ENCODE results near the gene NEURL2.
"Not testable (repeated sequence)": the region's sequence is repeated elsewhere in the genome, so short reads cannot be mapped to it uniquely, and the experiment has no call there.

Gene NEURL2

DNA sequence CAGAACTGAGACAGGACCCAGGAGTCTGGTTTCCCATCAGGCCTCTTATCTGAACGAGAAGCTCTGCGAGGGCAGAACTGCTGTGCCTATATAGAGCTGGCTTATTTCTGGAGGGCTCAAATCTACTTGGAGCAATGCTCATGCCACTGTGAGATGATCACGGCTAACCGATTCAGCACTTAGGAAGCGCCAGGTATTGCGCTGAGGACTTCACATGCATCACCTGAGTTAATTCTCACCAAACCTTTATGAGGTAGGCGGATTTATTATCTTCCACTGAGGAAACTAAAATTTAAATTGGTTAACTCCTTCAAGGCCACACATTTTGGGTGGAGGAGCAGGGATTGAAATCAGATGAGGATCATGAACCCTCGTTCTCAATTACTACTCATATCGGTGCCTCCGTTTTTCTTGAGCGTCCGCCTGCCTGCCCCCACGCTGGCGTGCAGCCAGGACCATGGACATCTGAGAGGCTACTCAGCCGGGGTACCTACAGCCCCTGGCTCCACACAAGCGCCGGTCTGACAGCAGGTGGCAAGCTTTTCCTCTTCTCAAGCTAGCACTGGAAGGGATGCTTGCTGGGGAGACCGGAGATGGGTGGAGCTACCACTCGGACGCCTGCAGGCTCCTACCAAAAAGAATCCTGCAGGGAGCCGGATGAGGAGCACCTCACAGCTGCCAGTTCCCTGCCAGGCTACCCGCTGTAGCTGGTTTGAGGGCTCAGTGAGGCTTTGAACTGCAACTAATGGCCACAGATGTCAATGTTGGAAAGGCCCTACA is 42.4 kb upstream of the NEURL2 start:
- H3K36me3 ChIP-seq (ENCODE audit: control insufficient read depth, insufficient read depth, low read length) = no peaks in the 10 kb centered on the region
- peaks cover 5% of the 10 kb centered on the region for H3K79me2 ChIP-seq

DNA sequence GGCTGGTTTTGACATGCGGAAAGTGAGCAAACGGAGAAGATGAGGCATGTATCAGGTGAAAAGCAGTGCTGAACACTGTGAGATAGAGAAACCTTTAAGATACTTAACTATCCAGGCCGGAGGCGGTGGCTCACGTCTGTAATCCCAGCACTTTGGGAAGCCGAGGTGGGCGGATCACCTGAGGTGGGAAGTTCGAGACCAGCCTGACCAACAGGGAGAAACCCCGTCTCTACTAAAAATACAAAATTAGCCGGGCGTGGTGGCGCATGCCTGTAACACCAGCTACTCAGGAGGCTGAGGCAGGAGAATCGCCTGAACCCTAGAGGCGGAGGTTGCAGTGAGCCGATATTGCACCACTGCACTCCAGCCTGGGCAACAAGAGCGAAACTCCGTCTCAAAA is 40.7 kb upstream of the NEURL2 start:
- not testable (repeated sequence) for H3K9ac ChIP-seq; H3K4me2 ChIP-seq (ENCODE audit: low read length); H3K79me2 ChIP-seq; H3K27me3 ChIP-seq (ENCODE audit: control insufficient read depth, insufficient read depth, low read length); H3K9me3 ChIP-seq (ENCODE audit: control insufficient read depth, low read length); H3K4me3 ChIP-seq (ENCODE audit: low read depth, low read length); H2AFZ ChIP-seq; H3K4me1 ChIP-seq; H3K27ac ChIP-seq; H3K36me3 ChIP-seq (ENCODE audit: control insufficient read depth, insufficient read depth, low read length)

More for the DNA sequence above, 42.4 kb upstream of the NEURL2 start:
- H3K4me2 ChIP-seq (ENCODE audit: low read length) = peak overlapping the region; percentile 73
- H3K27ac ChIP-seq = peak overlapping the region; percentile 95
- H3K9me3 ChIP-seq (ENCODE audit: control insufficient read depth, low read length) = no peaks in the 10 kb centered on the region
- TF ChIP-seq CTCF (IDR thresholded peaks at IDR 0.05) = peak; percentile 41
- H2AFZ ChIP-seq = peak overlapping the region; percentile 83
- H3K4me3 ChIP-seq (ENCODE audit: low read depth, low read length) = peak overlapping the region; percentile 97
- H3K9ac ChIP-seq = peak overlapping the region; percentile 91
- H3K27me3 ChIP-seq (ENCODE audit: control insufficient read depth, insufficient read depth, low read length) = no peaks in the 10 kb centered on the region
- H3K4me1 ChIP-seq = peaks cover 5% of the 10 kb centered on the region

- no peaks in the 10 kb centered on the region for H3K79me2 ChIP-seq
- no peaks in the 10 kb centered on the region for H3K9me3 ChIP-seq (ENCODE audit: control insufficient read depth, low read length)
- H3K4me3 ChIP-seq (ENCODE audit: low read depth, low read length) = no peak overlapping the region
- TF ChIP-seq CTCF (IDR thresholded peaks at IDR 0.05) = no peak
- H3K4me1 ChIP-seq = peaks cover 12% of the 10 kb centered on the region
- H3K27me3 ChIP-seq (ENCODE audit: control insufficient read depth, insufficient read depth, low read length) = no peaks in the 10 kb centered on the region
- no peak overlapping the region for H3K27ac ChIP-seq
- H2AFZ ChIP-seq = no peak overlapping the region
- no peaks in the 10 kb centered on the region for H3K36me3 ChIP-seq (ENCODE audit: control insufficient read depth, insufficient read depth, low read length)
- H3K9ac ChIP-seq = no peak overlapping the region
- H3K4me2 ChIP-seq (ENCODE audit: low read length) = no peak overlapping the region
These were observed 36.3 kb upstream of the NEURL2 start for GRCh38 chr20:45927071-45927878.

DNA sequence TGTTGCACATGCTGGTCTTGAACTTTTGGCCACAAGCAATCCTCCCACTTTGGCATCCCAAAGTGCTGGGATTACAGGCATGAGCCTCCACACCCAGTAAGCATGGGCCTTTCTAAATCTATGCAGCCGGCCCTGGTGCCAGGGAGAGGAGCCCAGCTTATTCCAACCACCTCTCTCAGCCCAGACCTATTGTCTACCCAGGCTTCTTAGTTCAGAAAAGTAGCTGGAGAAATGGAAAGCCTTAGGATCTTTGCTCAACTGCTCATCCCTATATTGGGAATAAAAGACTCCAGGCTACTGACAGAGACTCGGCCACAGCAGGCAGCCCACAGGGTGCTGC is 35.7 kb upstream of the NEURL2 start:
- no peak overlapping the region for H3K27ac ChIP-seq
- no peak overlapping the region for H3K4me3 ChIP-seq (ENCODE audit: low read depth, low read length)
- no peaks in the 10 kb centered on the region for H3K9me3 ChIP-seq (ENCODE audit: control insufficient read depth, low read length)
- no peak overlapping the region for H2AFZ ChIP-seq
- H3K9ac ChIP-seq = no peak overlapping the region
- peaks cover 12% of the 10 kb centered on the region for H3K4me1 ChIP-seq
- TF ChIP-seq CTCF (IDR thresholded peaks at IDR 0.05) = no peak
- no peaks in the 10 kb centered on the region for H3K36me3 ChIP-seq (ENCODE audit: control insufficient read depth, insufficient read depth, low read length)
- no peak overlapping the region for H3K4me2 ChIP-seq (ENCODE audit: low read length)
- no peaks in the 10 kb centered on the region for H3K79me2 ChIP-seq
- H3K27me3 ChIP-seq (ENCODE audit: control insufficient read depth, insufficient read depth, low read length) = no peaks in the 10 kb centered on the region

DNA sequence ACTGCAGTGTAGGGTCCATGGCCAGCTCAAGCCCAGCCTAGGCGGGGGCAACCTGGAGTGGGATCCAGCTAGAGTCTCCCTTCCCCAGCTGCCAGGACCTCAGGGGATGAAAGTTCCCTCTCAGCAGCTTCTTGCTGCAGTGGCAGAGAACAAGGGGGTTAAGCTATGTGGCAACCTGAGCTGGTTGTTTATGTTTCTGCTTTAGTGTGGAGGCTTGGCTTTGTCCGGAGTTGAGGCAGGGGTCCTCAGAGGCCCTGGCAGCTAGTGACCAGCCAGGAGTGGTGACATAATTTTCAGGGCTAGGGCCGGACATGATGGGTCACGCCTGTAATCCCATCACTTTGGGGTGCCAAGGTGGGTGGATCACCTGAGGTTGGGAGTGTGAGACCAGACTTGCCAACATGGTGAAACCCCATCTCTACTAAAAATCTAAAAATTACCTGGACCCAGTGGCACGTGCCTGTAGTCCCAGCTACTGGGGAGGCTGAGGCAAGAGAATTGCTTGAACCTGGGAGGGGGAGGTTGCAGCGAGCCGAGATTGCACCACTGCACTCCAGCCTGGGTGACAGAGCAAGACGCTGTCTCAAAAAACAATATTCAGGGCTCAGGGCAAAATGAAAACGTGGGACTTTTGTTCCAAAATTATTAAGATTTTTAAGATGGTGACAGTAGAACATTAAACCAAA is 35.0 kb upstream of the NEURL2 start:
- TF ChIP-seq CTCF (IDR thresholded peaks at IDR 0.05) = no peak
- H3K9ac ChIP-seq = no peak overlapping the region
- H3K36me3 ChIP-seq (ENCODE audit: control insufficient read depth, insufficient read depth, low read length) = no peaks in the 10 kb centered on the region
- no peak overlapping the region for H3K4me3 ChIP-seq (ENCODE audit: low read depth, low read length)
- H3K27me3 ChIP-seq (ENCODE audit: control insufficient read depth, insufficient read depth, low read length) = no peaks in the 10 kb centered on the region
- no peaks in the 10 kb centered on the region for H3K79me2 ChIP-seq
- peaks cover 12% of the 10 kb centered on the region for H3K4me1 ChIP-seq
- peak overlapping the region; percentile 30 for H2AFZ ChIP-seq
- H3K9me3 ChIP-seq (ENCODE audit: control insufficient read depth, low read length) = no peaks in the 10 kb centered on the region
- H3K27ac ChIP-seq = peak overlapping the region; percentile 46
- no peak overlapping the region for H3K4me2 ChIP-seq (ENCODE audit: low read length)
